ENCODE data around the gene GPANK1.
A peak's percentile ranks its signal among the peaks of the same experiment; 100 is the strongest.

Gene GPANK1

GRCh38 chr6:31708224-31708623, 43.4 kb upstream of the GPANK1 start:
- H3K4me3 ChIP-seq (ENCODE audit: low read length) = no peak overlapping the region
- DNase-seq (ENCODE audit: low read depth) = no peak
- no peak for TF ChIP-seq CTCF (conservative IDR thresholded peaks at IDR 0.05; ENCODE audit: low read depth, low read length)

DNA sequence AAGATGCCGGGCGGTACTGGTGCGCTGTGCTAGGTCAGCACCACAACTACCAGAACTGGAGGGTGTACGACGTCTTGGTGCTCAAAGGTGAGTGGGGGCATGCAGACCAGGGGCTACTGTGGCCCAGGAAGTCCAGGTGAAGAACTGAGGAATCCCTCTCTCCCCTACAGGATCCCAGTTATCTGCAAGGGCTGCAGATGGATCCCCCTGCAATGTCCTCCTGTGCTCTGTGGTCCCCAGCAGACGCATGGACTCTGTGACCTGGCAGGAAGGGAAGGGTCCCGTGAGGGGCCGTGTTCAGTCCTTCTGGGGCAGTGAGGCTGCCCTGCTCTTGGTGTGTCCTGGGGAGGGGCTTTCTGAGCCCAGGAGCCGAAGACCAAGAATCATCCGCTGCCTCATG, 42.9 kb upstream of the GPANK1 start:
- no peak for DNase-seq (ENCODE audit: low read depth)
- no peak for TF ChIP-seq CTCF (conservative IDR thresholded peaks at IDR 0.05; ENCODE audit: low read depth, low read length)

GRCh38 chr6:31706599-31706998, 41.8 kb upstream of the GPANK1 start, which contains the start of gene LY6G6F:
Gene LY6G6F, plus strand, starts transcription at chr6:31706866. Its CDS starts 41 bp downstream, at chr6:31706907.
- H3K4me3 ChIP-seq (ENCODE audit: low read length) = no peak within 1 kb of the TSS
- DNase-seq (ENCODE audit: low read depth) = no peak
- no peak for TF ChIP-seq CTCF (conservative IDR thresholded peaks at IDR 0.05; ENCODE audit: low read depth, low read length)

More for the DNA sequence above, 42.9 kb upstream of the GPANK1 start:
- H3K4me3 ChIP-seq (ENCODE audit: low read length) = no peak overlapping the region

DNA sequence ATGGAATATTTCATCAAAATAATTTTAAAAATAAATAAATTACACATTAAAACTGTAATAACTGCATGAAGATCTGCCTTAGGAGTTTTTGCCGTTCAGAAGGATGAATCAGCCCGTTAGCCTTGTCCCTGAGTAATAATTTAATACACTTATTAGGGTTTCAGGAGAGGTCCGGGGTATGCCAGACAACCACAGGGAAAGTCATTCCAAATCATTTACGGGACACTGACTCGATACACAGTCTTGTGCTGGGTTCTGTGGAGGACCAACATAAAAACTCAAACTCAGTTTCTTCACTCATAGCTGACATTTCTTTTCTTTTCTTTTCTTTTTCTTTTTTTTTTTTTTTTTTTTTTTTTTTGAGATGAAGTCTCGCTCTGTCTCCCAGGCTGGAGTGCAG, 41.1 kb upstream of the GPANK1 start:
- no peak for TF ChIP-seq CTCF (conservative IDR thresholded peaks at IDR 0.05; ENCODE audit: low read depth, low read length)
- no peak overlapping the region for H3K4me3 ChIP-seq (ENCODE audit: low read length)
- no peak for DNase-seq (ENCODE audit: low read depth)

DNA sequence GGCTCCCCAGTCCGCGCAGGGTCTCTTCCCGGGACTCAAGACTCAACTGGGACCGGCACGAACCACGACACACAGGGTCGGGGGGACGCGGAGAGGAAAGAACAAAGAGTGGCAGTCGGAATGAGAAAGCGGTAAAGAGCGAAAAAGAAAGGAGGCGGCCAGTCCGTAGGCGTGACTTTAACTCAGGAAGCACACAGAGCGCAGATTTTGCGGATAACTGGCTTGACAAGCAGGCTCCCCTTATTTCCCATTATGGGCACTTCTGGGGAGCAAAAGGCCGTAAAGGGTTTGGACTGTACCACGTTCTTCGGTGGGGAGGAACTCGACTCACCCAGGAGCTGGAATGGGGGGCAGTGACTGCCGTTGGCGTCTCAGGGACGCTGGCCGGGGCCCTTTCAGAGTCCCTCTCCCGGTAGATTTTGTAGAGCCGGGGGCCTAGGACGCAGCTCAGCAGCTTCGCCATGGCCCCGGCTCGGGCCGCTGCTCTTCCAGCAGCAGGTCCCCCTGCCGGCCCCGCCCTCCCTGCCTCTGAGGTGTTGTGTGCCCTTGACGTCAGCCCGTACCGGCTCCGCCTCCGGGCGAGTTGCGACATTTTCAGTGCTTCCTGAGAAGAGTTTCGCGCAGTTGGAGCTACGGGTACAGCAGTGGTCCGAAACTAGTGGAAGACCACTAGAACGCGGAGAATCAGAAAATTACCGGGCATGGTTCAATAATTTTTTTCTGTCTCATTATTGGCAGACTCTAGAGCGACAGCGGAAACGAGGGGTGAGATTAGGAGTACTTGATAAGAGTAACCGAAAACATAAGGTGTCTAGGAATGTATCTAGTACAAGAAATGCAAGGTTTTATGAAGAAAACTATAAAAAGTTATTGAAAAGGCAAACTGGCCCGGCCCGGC, 38.3 kb upstream of the GPANK1 start, which contains the start of gene ABHD16A:
Gene ABHD16A, minus strand, starts transcription at position 506 of the 898 bp plus-strand sequence. Its CDS starts 43 bp downstream, at position 463.
- TF ChIP-seq CTCF (conservative IDR thresholded peaks at IDR 0.05; ENCODE audit: low read depth, low read length) = no peak
- H3K4me3 ChIP-seq (ENCODE audit: low read length) = peak within 1 kb of the TSS; percentile 97
- peak; percentile 94 for DNase-seq (ENCODE audit: low read depth)

GRCh38 chr6:31702405-31702818, 37.6 kb upstream of the GPANK1 start:
- TF ChIP-seq CTCF (conservative IDR thresholded peaks at IDR 0.05; ENCODE audit: low read depth, low read length) = no peak
- no peak for DNase-seq (ENCODE audit: low read depth)
- H3K4me3 ChIP-seq (ENCODE audit: low read length) = peak overlapping the region; percentile 97

All from retinal pigment epithelial cell (primary cell).